HepG2 (cell line): ENCODE results near the gene ADGRB3. TPM values are rescaled to one million over a fixed set of nuclear protein-coding genes. Genes with fewer than 3 reads are reported as not detected.
A peak's percentile ranks its signal among the peaks of the same experiment; 100 is the strongest.

ENCODE experiments used
- ATAC-seq: fragments of 200-7000 bp; cut with Tn5 transposase; 3 replicates; pipeline ENCODE4 v1.9.1; 2020; ENCODE audit warnings: mild to moderate bottlenecking, moderate library complexity
- BruUV-seq: library from RNA; stranded (reverse); fragments of 400-500 nt; replicated peaks from 2 replicates; lab custom pipeline; 2021; lab: Mats Ljungman, UMichigan
- CTCF ChIA-PET: fragments of 300-600 bp; formaldehyde crosslinking; extraction: SDS; loops from one replicate; lab custom pipeline; 2021; ENCODE audit warnings: low total read pairs, inconsistent platforms, low intra/inter-chr PET ratio; lab: Yijun Ruan, JAX
- POLR2A ChIA-PET: fragments of 350-600 bp; sonication (Branson Sonifier 250); formaldehyde crosslinking; loops from one replicate; lab custom pipeline; 2020; ENCODE audit warnings: antibody characterized with exemption, inconsistent platforms; lab: Yijun Ruan, JAX
- DNase-seq: peaks from one replicate; pipeline ENCODE4 v3.0.0-alpha.2; 2015; ENCODE audit warnings: low spot score
- FAIRE-seq: peaks from 3 replicates; lab custom pipeline; 2011; peaks lifted over from hg19 to GRCh38; lab: Jason Lieb, UNC
- H2AFZ ChIP-seq: one replicate; pipeline ENCODE4 v1.6.1; 2011; ENCODE audit warnings: low read length, inconsistent platforms
- H3K27ac ChIP-seq: fragments of 300-600 bp; 3 replicates; pipeline ENCODE4 v1.8.0; 2011; ENCODE audit warnings: mixed run types, mild to moderate bottlenecking, mixed read lengths, low read length, inconsistent platforms; ENCODE audit not compliant: insufficient read depth; ENCODE audit errors: extremely low read length
- H3K27me3 ChIP-seq, 2 experiments: fragments of 200-600 bp in 1 of 2; 2 replicates in 1 of 2; 3 replicates in 1 of 2; pipeline versions ENCODE4 v1.6.0 to v1.8.0; 2011; ENCODE audit warnings: low read length in 2 of 2, mild to moderate bottlenecking in 2 of 2, moderate library complexity in 2 of 2, inconsistent platforms in 1 of 2; ENCODE audit not compliant: insufficient read depth in 2 of 2, control insufficient read depth in 1 of 2
- H3K36me3 ChIP-seq, 2 experiments: fragments of 200-600 bp in 1 of 2; replicated peaks in 1 of 2; 2 replicates in 1 of 2; 3 replicates in 1 of 2; pipeline versions ENCODE4 v1.5.1 to v1.8.0; 2011; ENCODE audit warnings: low read length in 2 of 2, inconsistent platforms in 1 of 2; ENCODE audit not compliant: insufficient read depth in 2 of 2, control insufficient read depth in 1 of 2
- H3K4me1 ChIP-seq: 2 replicates; pipeline ENCODE4 v1.5.1; 2012; ENCODE audit warnings: low read length, inconsistent platforms; ENCODE audit not compliant: insufficient read depth
- H3K4me2 ChIP-seq: 2 replicates; pipeline ENCODE4 v1.6.0; 2011; ENCODE audit warnings: low read depth, low read length, inconsistent platforms
- H3K4me3 ChIP-seq, 3 experiments: fragments of 200-600 bp in 1 of 3; sonication (generic), shearing (Covaris generic) in 1 of 3; replicated peaks in 1 of 3; 2 replicates each; pipeline ENCODE4 v1.5.1; 2011 to 2016; ENCODE audit warnings: low read length in 3 of 3, inconsistent platforms in 2 of 3, low read depth in 2 of 3, mild to moderate bottlenecking in 2 of 3, control low read depth in 1 of 3, mixed read lengths in 1 of 3; ENCODE audit not compliant: insufficient read depth in 1 of 3
- H3K79me2 ChIP-seq: one replicate; pipeline ENCODE4 v1.6.1; 2011; ENCODE audit warnings: low read length, inconsistent platforms; ENCODE audit not compliant: insufficient read depth
- H3K9ac ChIP-seq: 2 replicates; pipeline ENCODE4 v1.6.0; 2011; ENCODE audit warnings: mild to moderate bottlenecking, low read depth, low read length, inconsistent platforms; ENCODE audit not compliant: insufficient read depth
- H3K9me3 ChIP-seq: 2 replicates; pipeline ENCODE4 v1.5.1; 2012; ENCODE audit warnings: mild to moderate bottlenecking, low read length
- H4K20me1 ChIP-seq: 2 replicates; pipeline ENCODE4 v1.6.0; 2011; ENCODE audit warnings: inconsistent platforms, mild to moderate bottlenecking, low read length, moderate library complexity; ENCODE audit not compliant: insufficient read depth
- BORCS8-MEF2B ChIP-seq: sonication (generic); formaldehyde crosslinking; IDR thresholded peaks from 2 replicates; pipeline ENCODE4 v1.8.0; 2022; ENCODE audit warnings: mild to moderate bottlenecking, missing genetic modification reagents
- CREB3 ChIP-seq: sonication (generic); formaldehyde crosslinking; IDR thresholded peaks from 2 replicates; pipeline ENCODE4 v1.5.0; 2020; ENCODE audit warnings: missing genetic modification reagents
- DNMT1 ChIP-seq: sonication (generic); formaldehyde crosslinking; IDR thresholded peaks from 2 replicates; pipeline ENCODE4 v1.5.1; 2020; ENCODE audit warnings: mild to moderate bottlenecking, missing genetic modification reagents
- MBNL3 ChIP-seq: fragments of 250-450 bp; sonication (Bioruptor Pico); conservative IDR thresholded peaks from 2 replicates; pipeline ENCODE4 v1.8.0; 2022; ENCODE audit warnings: mild to moderate bottlenecking, inconsistent platforms
- MED1 ChIP-seq: sonication (generic); formaldehyde crosslinking; IDR thresholded peaks from 2 replicates; pipeline ENCODE4 v1.4.0; 2020; ENCODE audit warnings: missing genetic modification reagents
- NCOA5 ChIP-seq: sonication (generic); formaldehyde crosslinking; IDR thresholded peaks from 2 replicates; pipeline ENCODE4 v1.4.0; 2020; ENCODE audit warnings: missing genetic modification reagents
- SATB2 ChIP-seq: sonication (generic); formaldehyde crosslinking; IDR thresholded peaks from 2 replicates; pipeline ENCODE4 v1.5.0; 2020; ENCODE audit warnings: missing genetic modification reagents
- SP140L ChIP-seq: sonication (generic); formaldehyde crosslinking; IDR thresholded peaks from 2 replicates; pipeline ENCODE4 v1.4.0; 2020; ENCODE audit warnings: missing genetic modification reagents, borderline replicate concordance
- YEATS4 ChIP-seq: sonication (generic); formaldehyde crosslinking; IDR thresholded peaks from 2 replicates; pipeline ENCODE4 v1.4.0; 2020; ENCODE audit warnings: missing genetic modification reagents, borderline replicate concordance
- ZBTB2 ChIP-seq: sonication (generic); formaldehyde crosslinking; IDR thresholded peaks from 2 replicates; pipeline ENCODE4 v1.8.0; 2022; ENCODE audit warnings: low read depth, missing genetic modification reagents
- ZMYM2 ChIP-seq: sonication (generic); formaldehyde crosslinking; IDR thresholded peaks from 2 replicates; pipeline ENCODE4 v1.8.0; 2022; ENCODE audit warnings: mild to moderate bottlenecking, missing genetic modification reagents
- ZNF224 ChIP-seq: sonication (generic); formaldehyde crosslinking; IDR thresholded peaks from 2 replicates; pipeline ENCODE4 v1.5.0; 2020; ENCODE audit warnings: mild to moderate bottlenecking, missing genetic modification reagents
- ZNF674 ChIP-seq: sonication (generic); formaldehyde crosslinking; IDR thresholded peaks from 2 replicates; pipeline ENCODE4 v1.5.0; 2020; ENCODE audit warnings: low read depth, mild to moderate bottlenecking, missing genetic modification reagents
- ZNF891 ChIP-seq: sonication (generic); formaldehyde crosslinking; IDR thresholded peaks from 2 replicates; pipeline ENCODE4 v1.5.0; 2020; ENCODE audit warnings: mild to moderate bottlenecking, missing genetic modification reagents
- ZXDC ChIP-seq: sonication (generic); formaldehyde crosslinking; IDR thresholded peaks from 2 replicates; pipeline ENCODE4 v1.5.0; 2020; ENCODE audit warnings: mild to moderate bottlenecking, missing genetic modification reagents
- WGBS: methylation state at CpG from one replicate; pipeline ENCODE4 v1.1.6; 2017; ENCODE audit warnings: low lambda C conversion rate; 5-methylcytosine and 5-hydroxymethylcytosine counted together
- in situ Hi-C: cut with HindIII; loops from 2 replicates; pipeline ENCODE4 v1.10.0; 2017; ENCODE audit warnings: low pct_unique_long_range_greater_than_20kb; ENCODE audit not compliant: extremely low pct_ligation_motif_present
- intact Hi-C: fragments of 100-400 bp; cut with micrococcal nuclease; formaldehyde crosslinking; loops from one replicate; pipeline ENCODE4 v1.10.0; 2022; ENCODE audit not compliant: unreplicated experiment
- polyA plus RNA-seq, 8 experiments: library from polyadenylated mRNA; depleted of rRNA in 3 of 8; stranded (reverse) in 7 of 8; unstranded in 1 of 8; fragments of >200 nt; fragmentation: Illumina TruSeq in 4 of 8; extraction: Trizol in 4 of 8; gene quantifications; 2 replicates each; pipeline versions ENCODE4 v1.2.1 to v1.2.3, GENCODE V29; 2011 to 2016; ENCODE audit warnings: low read depth in 4 of 8, missing spikeins in 1 of 8, mixed read lengths in 1 of 8; ENCODE audit not compliant: insufficient read depth in 1 of 8
- total RNA-seq, 5 experiments: library from RNA; depleted of rRNA; stranded (reverse); fragments of >200 nt; fragmentation: Illumina TruSeq; extraction: Trizol; gene quantifications; 2 replicates each; pipeline ENCODE4 v1.2.3, GENCODE V29; 2016; ENCODE audit warnings: low read depth in 1 of 5
- TF ChIP-seq, protein P1 (sequence below): fragments of 450-650 bp; IDR thresholded peaks from 2 replicates; pipeline ENCODE4 v1.6.1; 2016
- TF ChIP-seq, protein P2 (sequence below): sonication (generic); formaldehyde crosslinking; conservative IDR thresholded peaks from 2 replicates; pipeline ENCODE4 v1.4.0; 2020; ENCODE audit warnings: missing genetic modification reagents

ADGRB3 gene
- total and polyA plus RNA-seq, 2 of the 13 experiments (the other 11 are each of a cell fraction or from before 2014, with no cell fraction given), result not detected

GRCh38 chr6:69232911-69233448 lies 597.9 kb downstream of the ADGRB3 start:
- no peak overlapping the region for H3K4me2 ChIP-seq
- POLR2A ChIA-PET, result no interaction called here
- TF ChIP-seq, protein P1, sequence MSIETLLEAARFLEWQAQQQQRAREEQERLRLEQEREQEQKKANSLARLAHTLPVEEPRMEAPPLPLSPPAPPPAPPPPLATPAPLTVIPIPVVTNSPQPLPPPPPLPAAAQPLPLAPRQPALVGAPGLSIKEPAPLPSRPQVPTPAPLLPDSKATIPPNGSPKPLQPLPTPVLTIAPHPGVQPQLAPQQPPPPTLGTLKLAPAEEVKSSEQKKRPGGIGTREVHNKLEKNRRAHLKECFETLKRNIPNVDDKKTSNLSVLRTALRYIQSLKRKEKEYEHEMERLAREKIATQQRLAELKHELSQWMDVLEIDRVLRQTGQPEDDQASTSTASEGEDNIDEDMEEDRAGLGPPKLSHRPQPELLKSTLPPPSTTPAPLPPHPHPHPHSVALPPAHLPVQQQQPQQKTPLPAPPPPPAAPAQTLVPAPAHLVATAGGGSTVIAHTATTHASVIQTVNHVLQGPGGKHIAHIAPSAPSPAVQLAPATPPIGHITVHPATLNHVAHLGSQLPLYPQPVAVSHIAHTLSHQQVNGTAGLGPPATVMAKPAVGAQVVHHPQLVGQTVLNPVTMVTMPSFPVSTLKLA, result no peak
- TF ChIP-seq SATB2 (CRISPR knock-in tag), result peak; percentile 99
- TF ChIP-seq CREB3 (CRISPR knock-in tag), result peak; percentile 98
- TF ChIP-seq YEATS4 (CRISPR knock-in tag), result peak; percentile 82
- TF ChIP-seq MBNL3 (CRISPR knock-in tag), result no peak
- TF ChIP-seq ZNF674, result peak; percentile 81; the same call in 1 of the 2 replicates
- TF ChIP-seq ZBTB2 (CRISPR knock-in tag), result peak; percentile 66
- peak; percentile 73; the same call in 1 of the 2 replicates for TF ChIP-seq ZXDC (CRISPR knock-in tag)
- 0 out of 2 replicates have a peak, but pooled peaks have one; percentile 55 for TF ChIP-seq DNMT1 (CRISPR knock-in tag)
- peak; percentile 99 for TF ChIP-seq BORCS8-MEF2B (CRISPR knock-in tag)
- peak; percentile 90; the same call in 1 of the 2 replicates for TF ChIP-seq NCOA5 (CRISPR knock-in tag)
- peak; percentile 99; the same call in 1 of the 2 replicates for TF ChIP-seq SP140L (CRISPR knock-in tag)
- TF ChIP-seq ZMYM2 (CRISPR knock-in tag), result no peak
- TF ChIP-seq MED1 (CRISPR knock-in tag), result peak; percentile 82
- TF ChIP-seq, protein P2, sequence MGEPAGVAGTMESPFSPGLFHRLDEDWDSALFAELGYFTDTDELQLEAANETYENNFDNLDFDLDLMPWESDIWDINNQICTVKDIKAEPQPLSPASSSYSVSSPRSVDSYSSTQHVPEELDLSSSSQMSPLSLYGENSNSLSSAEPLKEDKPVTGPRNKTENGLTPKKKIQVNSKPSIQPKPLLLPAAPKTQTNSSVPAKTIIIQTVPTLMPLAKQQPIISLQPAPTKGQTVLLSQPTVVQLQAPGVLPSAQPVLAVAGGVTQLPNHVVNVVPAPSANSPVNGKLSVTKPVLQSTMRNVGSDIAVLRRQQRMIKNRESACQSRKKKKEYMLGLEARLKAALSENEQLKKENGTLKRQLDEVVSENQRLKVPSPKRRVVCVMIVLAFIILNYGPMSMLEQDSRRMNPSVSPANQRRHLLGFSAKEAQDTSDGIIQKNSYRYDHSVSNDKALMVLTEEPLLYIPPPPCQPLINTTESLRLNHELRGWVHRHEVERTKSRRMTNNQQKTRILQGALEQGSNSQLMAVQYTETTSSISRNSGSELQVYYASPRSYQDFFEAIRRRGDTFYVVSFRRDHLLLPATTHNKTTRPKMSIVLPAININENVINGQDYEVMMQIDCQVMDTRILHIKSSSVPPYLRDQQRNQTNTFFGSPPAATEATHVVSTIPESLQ (CRISPR knock-in tag), result peak; percentile 99
- TF ChIP-seq ZNF224, result no peak
- peak; percentile 95; the same call in 1 of the 2 replicates for TF ChIP-seq ZNF891 (CRISPR knock-in tag)

More at GRCh38 chr6:69232911-69233448, 597.9 kb downstream of the ADGRB3 start:
- H2AFZ ChIP-seq, result no peak overlapping the region
- no TSS peak for BruUV-seq
- no peaks in the 10 kb centered on the region for H3K27me3 ChIP-seq
- FAIRE-seq (no peak), ATAC-seq (peak; percentile 100), DNase-seq (peak; percentile 15)
- no peaks in the 10 kb centered on the region for H3K36me3 ChIP-seq
- no peaks in the 10 kb centered on the region for H4K20me1 ChIP-seq
- CTCF ChIA-PET, result no interaction called here
- WGBS, result 8% methylated on average over 22 of the region's 28 CpGs
- no peak overlapping the region for H3K27ac ChIP-seq
- no peak overlapping the region for H3K9ac ChIP-seq
- no peak overlapping the region for H3K4me3 ChIP-seq
- in situ Hi-C loops (no loop called here), intact Hi-C loops (no loop called here)
- no peaks in the 10 kb centered on the region for H3K9me3 ChIP-seq
- no peaks in the 10 kb centered on the region for H3K79me2 ChIP-seq
- no peaks in the 10 kb centered on the region for H3K4me1 ChIP-seq
